Astrocyte (in vitro differentiated cells and primary cell): ENCODE results near the gene KCNJ5.

ENCODE experiments used
- EZH2 ChIP-seq: IDR thresholded peaks from 2 replicates; pipeline ENCODE4 v1.6.1; 2012; ENCODE audit warnings: mild to moderate bottlenecking, low read length, inconsistent platforms; ENCODE audit not compliant: insufficient read depth
- TF ChIP-seq, protein P1 (sequence below): IDR thresholded peaks from 2 replicates; pipeline ENCODE4 v1.5.1; 2011; ENCODE audit warnings: low read depth, mild to moderate bottlenecking, inconsistent platforms, low read length, moderate library complexity; ENCODE audit not compliant: insufficient read depth

DNA sequence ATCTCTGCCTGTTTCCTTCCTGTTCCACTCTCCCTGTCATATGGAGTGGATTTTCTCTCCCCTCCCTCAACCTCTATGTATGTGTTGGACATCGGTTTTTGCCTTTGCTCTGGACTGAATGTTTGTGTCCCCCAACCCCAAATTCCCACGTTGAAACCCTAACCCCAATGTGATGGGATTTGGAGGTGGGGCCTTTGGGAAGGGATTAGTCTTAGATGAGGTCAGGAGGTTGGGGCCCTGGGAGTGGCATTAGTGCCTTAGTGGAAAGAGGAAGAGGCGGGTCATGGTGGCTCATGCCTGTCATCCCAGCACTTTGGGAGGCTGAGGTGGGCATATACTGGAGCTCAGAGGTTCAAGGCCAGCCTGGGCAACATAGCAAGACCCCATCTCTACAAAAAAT, 39.9 kb downstream of the KCNJ5 start:
- TF ChIP-seq, protein P1, sequence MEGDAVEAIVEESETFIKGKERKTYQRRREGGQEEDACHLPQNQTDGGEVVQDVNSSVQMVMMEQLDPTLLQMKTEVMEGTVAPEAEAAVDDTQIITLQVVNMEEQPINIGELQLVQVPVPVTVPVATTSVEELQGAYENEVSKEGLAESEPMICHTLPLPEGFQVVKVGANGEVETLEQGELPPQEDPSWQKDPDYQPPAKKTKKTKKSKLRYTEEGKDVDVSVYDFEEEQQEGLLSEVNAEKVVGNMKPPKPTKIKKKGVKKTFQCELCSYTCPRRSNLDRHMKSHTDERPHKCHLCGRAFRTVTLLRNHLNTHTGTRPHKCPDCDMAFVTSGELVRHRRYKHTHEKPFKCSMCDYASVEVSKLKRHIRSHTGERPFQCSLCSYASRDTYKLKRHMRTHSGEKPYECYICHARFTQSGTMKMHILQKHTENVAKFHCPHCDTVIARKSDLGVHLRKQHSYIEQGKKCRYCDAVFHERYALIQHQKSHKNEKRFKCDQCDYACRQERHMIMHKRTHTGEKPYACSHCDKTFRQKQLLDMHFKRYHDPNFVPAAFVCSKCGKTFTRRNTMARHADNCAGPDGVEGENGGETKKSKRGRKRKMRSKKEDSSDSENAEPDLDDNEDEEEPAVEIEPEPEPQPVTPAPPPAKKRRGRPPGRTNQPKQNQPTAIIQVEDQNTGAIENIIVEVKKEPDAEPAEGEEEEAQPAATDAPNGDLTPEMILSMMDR = no peak
- TF ChIP-seq EZH2 = no peak
